SU-DHL-6 (cell line): ENCODE results near the gene PDLIM4.

Experiments used
- H2AFZ ChIP-seq: fragments of 200-600 bp; sonication (generic); 2 replicates; pipeline ENCODE4 v1.6.1; 2014; ENCODE audit warnings: low read depth, mild to moderate bottlenecking, moderate library complexity, mixed read lengths, antibody characterized with exemption, low read length; ENCODE audit not compliant: severe bottlenecking
- H3F3A ChIP-seq: fragments of 200-600 bp; shearing (Covaris generic); 2 replicates; pipeline ENCODE4 v1.6.0; 2016; ENCODE audit warnings: antibody characterized with exemption, mild to moderate bottlenecking; ENCODE audit not compliant: insufficient read depth
- H3K27ac ChIP-seq: fragments of 200-600 bp; sonication (generic); 2 replicates; pipeline ENCODE4 v1.5.1; 2016; ENCODE audit warnings: low read depth, mild to moderate bottlenecking, low read length, moderate library complexity, mixed read lengths
- H3K27me3 ChIP-seq: fragments of 200-600 bp; sonication (generic), shearing (Covaris generic); 2 replicates; pipeline ENCODE4 v1.6.0; 2014; ENCODE audit warnings: mild to moderate bottlenecking, low read length
- H3K36me3 ChIP-seq: fragments of 200-600 bp; sonication (generic); 2 replicates; pipeline ENCODE4 v1.6.1; 2014; ENCODE audit warnings: mild to moderate bottlenecking, low read length, mixed read lengths
- H3K4me2 ChIP-seq: fragments of 300-600, 200-600 bp; shearing (Covaris generic), sonication (generic); 2 replicates; pipeline ENCODE4 v1.6.0; 2014; ENCODE audit warnings: low read length, low read depth, mild to moderate bottlenecking; ENCODE audit not compliant: poor library complexity, severe bottlenecking
- H3K4me3 ChIP-seq: fragments of 200-600 bp; sonication (generic); 2 replicates; pipeline ENCODE4 v1.5.1; 2014; ENCODE audit warnings: antibody characterized with exemption, low read length, mild to moderate bottlenecking, mixed read lengths; ENCODE audit not compliant: insufficient read depth, poor library complexity, severe bottlenecking
- H3K79me2 ChIP-seq: fragments of 200-600 bp; sonication (generic); 2 replicates; pipeline ENCODE4 v1.6.1; 2014; ENCODE audit warnings: mild to moderate bottlenecking, low read length, moderate library complexity; ENCODE audit not compliant: insufficient read depth
- H3K9ac ChIP-seq: fragments of 200-600 bp; sonication (generic); 2 replicates; pipeline ENCODE4 v1.7.0; 2014; ENCODE audit warnings: mild to moderate bottlenecking, low read length
- H3K9me2 ChIP-seq: fragments of 200-600 bp; sonication (generic); replicated peaks from 2 replicates; pipeline ENCODE4 v1.6.1; 2014; ENCODE audit warnings: low read length; ENCODE audit not compliant: insufficient read depth
- H3K9me3 ChIP-seq: fragments of 200-600 bp; sonication (generic); 2 replicates; pipeline ENCODE4 v1.6.1; 2014; ENCODE audit warnings: low read length, mixed read lengths; ENCODE audit not compliant: insufficient read depth
- H4K20me1 ChIP-seq: fragments of 200-600 bp; sonication (generic); 2 replicates; pipeline ENCODE4 v1.6.1; 2014; ENCODE audit warnings: low read depth, mild to moderate bottlenecking, antibody characterized with exemption, low read length, moderate library complexity, mixed read lengths
- CTCF ChIP-seq: fragments of 200-600 bp; sonication (generic); IDR thresholded peaks from one replicate; pipeline ENCODE4 v1.5.1; 2017; ENCODE audit warnings: antibody characterized with exemption, mild to moderate bottlenecking, low read length, moderate library complexity; ENCODE audit not compliant: insufficient read depth, poor library complexity, severe bottlenecking
- EZH2phosphoT487 ChIP-seq: fragments of 200-600 bp; sonication (generic), shearing (Covaris generic); conservative IDR thresholded peaks from 2 replicates; pipeline ENCODE4 v1.6.1; 2018; ENCODE audit warnings: mild to moderate bottlenecking, antibody characterized with exemption, low read length, moderate library complexity, mixed read lengths

PDLIM4 gene

DNA sequence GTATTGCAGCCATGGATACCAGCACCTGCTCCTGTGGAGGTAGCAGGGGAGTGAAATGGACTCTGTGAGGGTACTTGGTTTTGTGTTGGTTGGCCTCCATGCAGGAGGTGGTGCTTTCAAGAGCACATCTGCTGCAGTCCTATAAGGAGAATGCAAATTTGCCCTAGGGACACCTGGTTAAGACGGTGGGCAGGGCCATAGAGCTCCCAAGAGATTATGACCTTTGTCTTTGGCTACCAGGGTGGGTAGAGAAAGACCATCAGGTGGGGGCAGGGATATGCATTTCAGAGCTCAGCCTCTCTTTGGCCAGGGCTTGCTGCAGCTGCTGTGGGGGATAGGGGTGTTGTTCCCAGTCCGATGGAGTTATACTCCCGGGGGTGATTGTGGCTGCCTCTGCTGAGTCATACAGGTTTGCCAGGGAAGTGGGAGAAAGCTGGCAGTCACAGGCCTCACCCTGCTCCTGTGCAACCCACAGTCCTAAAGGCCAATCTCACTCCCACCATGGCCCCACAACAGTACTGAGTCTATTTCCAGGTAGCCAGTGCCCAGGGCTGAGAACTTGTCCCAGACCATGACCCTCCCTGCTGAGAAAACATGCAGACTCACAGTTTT is 14.0 kb upstream of the PDLIM4 start:
- no peak for TF ChIP-seq EZH2phosphoT487
- H3K4me2 ChIP-seq, result no peak overlapping the region
- H3K27me3 ChIP-seq, result no peaks in the 10 kb centered on the region
- H2AFZ ChIP-seq, result no peak overlapping the region
- no peaks in the 10 kb centered on the region for H3K9me2 ChIP-seq
- H3K36me3 ChIP-seq, result no peaks in the 10 kb centered on the region; the same call in 1 of the 2 replicates
- H4K20me1 ChIP-seq, result no peaks in the 10 kb centered on the region
- H3K79me2 ChIP-seq, result no peaks in the 10 kb centered on the region
- no peaks in the 10 kb centered on the region for H3K9me3 ChIP-seq
- H3K4me3 ChIP-seq, result no peak overlapping the region
- H3K9ac ChIP-seq, result no peak overlapping the region
- H3F3A ChIP-seq, result no peaks in the 10 kb centered on the region
- no peak overlapping the region for H3K27ac ChIP-seq

GRCh38 chr5:132245593-132245992 is 11.9 kb upstream of the PDLIM4 start:
- Histone ChIP-seq H3K79me2 (no peaks in the 10 kb centered on the region), H3K9me2 (no peaks in the 10 kb centered on the region), H3K9me3 (no peaks in the 10 kb centered on the region), H3K27ac (no peak overlapping the region), H3K36me3 (no peaks in the 10 kb centered on the region; the same call in 1 of the 2 replicates), H3K4me2 (no peak overlapping the region), H3K9ac (no peak overlapping the region), H3F3A (no peaks in the 10 kb centered on the region), H4K20me1 (no peaks in the 10 kb centered on the region), H2AFZ (no peak overlapping the region), H3K4me3 (no peak overlapping the region), H3K27me3 (no peaks in the 10 kb centered on the region)
- no peak for TF ChIP-seq CTCF
- no peak for TF ChIP-seq EZH2phosphoT487

GRCh38 chr5:132246806-132247205 is 10.7 kb upstream of the PDLIM4 start:
- no peaks in the 10 kb centered on the region for H3K27me3 ChIP-seq
- H3K4me2 ChIP-seq, result no peak overlapping the region
- TF ChIP-seq CTCF (no peak), EZH2phosphoT487 (no peak)
- H3K27ac ChIP-seq, result no peak overlapping the region
- no peaks in the 10 kb centered on the region for H3K9me3 ChIP-seq
- no peaks in the 10 kb centered on the region for H3K9me2 ChIP-seq
- H3K36me3 ChIP-seq, result no peaks in the 10 kb centered on the region; the same call in 1 of the 2 replicates
- H3F3A ChIP-seq, result no peaks in the 10 kb centered on the region
- H4K20me1 ChIP-seq, result no peaks in the 10 kb centered on the region
- no peak overlapping the region for H3K9ac ChIP-seq
- H2AFZ ChIP-seq, result no peak overlapping the region
- no peaks in the 10 kb centered on the region for H3K79me2 ChIP-seq
- no peak overlapping the region for H3K4me3 ChIP-seq

- no peak overlapping the region for H3K4me3 ChIP-seq
- no peaks in the 10 kb centered on the region for H4K20me1 ChIP-seq
- no peaks in the 10 kb centered on the region for H3K27me3 ChIP-seq
- H3K36me3 ChIP-seq, result no peaks in the 10 kb centered on the region; the same call in 1 of the 2 replicates
- H3F3A ChIP-seq, result no peaks in the 10 kb centered on the region
- H3K9me3 ChIP-seq, result no peaks in the 10 kb centered on the region
- H3K79me2 ChIP-seq, result no peaks in the 10 kb centered on the region
- no peak for TF ChIP-seq EZH2phosphoT487
- TF ChIP-seq CTCF, result no peak
- no peak overlapping the region for H3K27ac ChIP-seq
- H3K9me2 ChIP-seq, result no peaks in the 10 kb centered on the region
- no peak overlapping the region for H2AFZ ChIP-seq
- H3K4me2 ChIP-seq, result no peak overlapping the region
- H3K9ac ChIP-seq, result no peak overlapping the region
These were observed 6.9 kb upstream of the PDLIM4 start for GRCh38 chr5:132250547-132250946.
